HG02759 (cell line): ENCODE data around the gene ABCB6.

Source experiments
- ATAC-seq: cut with Tn5 transposase; IDR thresholded peaks from one replicate; pipeline ENCODE4 v1.9.1; 2021; ENCODE audit warnings: mild to moderate bottlenecking, moderate library complexity; ENCODE audit not compliant: unreplicated experiment

The ABCB6 gene

GRCh38 chr2:219186754-219187456 lies 31.9 kb downstream of the ABCB6 start:
- no peak for ATAC-seq

- no peak for ATAC-seq
Observed at GRCh38 chr2:219184121-219184520, 34.6 kb downstream of the ABCB6 start.

DNA sequence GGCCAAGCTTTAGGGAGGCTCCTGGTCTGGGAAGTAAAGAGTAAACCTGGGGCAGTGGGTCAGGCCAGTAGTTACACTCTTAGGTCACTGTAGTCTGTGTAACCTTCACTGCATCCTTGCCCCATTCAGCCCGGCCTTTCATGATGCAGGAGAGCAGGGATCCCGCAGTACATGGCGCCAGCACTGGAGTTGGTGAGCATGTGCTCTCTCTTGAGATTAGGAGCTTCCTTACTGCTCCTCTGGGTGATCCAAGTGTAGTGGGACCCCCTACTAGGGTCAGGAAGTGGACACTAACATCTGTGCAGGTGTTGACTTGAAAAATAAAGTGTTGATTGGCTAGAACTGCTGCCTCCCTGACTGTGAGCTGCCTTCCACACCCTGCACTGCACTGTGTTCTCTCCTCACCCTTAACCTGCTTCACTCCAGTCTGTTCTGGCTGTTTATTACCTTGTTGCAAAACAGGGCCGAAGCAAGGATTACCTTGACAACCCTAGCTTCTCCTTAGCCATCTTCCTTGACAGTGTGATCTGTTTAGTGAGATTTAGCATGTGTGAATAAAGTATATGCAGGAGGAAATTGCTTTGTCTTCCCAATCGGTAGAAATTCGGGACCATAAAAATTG lies 35.5 kb downstream of the ABCB6 start:
- ATAC-seq = no peak

DNA sequence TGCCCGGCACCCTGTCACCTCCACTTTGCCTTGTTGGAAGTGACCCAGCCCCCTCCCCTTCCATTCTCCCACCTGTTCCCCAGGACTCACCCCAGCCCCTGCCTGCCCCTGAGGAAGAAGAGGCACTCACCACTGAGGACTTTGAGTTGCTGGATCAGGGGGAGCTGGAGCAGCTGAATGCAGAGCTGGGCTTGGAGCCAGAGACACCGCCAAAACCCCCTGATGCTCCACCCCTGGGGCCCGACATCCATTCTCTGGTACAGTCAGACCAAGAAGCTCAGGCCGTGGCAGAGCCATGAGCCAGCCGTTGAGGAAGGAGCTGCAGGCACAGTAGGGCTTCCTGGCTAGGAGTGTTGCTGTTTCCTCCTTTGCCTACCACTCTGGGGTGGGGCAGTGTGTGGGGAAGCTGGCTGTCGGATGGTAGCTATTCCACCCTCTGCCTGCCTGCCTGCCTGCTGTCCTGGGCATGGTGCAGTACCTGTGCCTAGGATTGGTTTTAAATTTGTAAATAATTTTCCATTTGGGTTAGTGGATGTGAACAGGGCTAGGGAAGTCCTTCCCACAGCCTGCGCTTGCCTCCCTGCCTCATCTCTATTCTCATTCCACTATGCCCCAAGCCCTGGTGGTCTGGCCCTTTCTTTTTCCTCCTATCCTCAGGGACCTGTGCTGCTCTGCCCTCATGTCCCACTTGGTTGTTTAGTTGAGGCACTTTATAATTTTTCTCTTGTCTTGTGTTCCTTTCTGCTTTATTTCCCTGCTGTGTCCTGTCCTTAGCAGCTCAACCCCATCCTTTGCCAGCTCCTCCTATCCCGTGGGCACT lies 36.2 kb downstream of the ABCB6 start:
- ATAC-seq = no peak

DNA sequence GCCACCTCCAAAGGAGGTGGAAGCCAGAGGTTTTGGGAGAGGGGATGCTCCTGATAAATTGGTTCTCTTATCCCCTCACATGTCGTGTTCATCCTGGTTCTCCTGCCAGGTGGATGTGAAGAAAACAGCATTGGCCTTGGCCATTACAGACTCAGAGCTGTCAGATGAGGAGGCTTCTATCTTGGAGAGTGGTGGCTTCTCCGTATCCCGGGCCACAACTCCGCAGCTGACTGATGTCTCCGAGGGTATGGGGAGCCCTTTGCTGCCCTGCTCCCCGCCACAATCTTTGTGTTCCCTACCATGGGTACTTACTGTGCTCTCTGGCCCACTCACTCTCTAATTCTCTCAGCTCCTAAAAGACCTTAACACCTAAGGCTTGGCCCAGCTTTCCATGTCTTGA lies 37.2 kb downstream of the ABCB6 start:
- ATAC-seq = no peak

DNA sequence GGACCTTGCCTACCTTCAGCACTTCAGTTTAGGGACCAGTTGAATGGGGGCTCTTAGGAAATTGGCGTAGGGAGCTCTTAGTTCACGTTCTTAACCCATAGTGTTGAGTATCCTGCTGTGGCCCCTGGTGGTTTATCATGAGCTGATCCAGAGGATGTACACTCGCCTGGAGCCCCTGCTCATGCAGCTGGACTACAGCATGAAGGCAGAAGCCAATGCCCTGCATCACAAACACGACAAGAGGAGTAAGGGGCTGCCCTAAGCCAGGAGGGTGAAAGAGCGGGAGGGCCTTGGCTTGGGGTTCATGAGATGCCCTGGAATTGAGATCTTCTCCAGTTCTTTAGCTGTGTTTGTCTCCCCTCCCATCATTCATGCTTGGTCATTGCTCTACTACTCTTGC lies 37.8 kb downstream of the ABCB6 start:
- no peak for ATAC-seq

GRCh38 chr2:219179601-219180465 lies 38.9 kb downstream of the ABCB6 start:
- no peak for ATAC-seq

DNA sequence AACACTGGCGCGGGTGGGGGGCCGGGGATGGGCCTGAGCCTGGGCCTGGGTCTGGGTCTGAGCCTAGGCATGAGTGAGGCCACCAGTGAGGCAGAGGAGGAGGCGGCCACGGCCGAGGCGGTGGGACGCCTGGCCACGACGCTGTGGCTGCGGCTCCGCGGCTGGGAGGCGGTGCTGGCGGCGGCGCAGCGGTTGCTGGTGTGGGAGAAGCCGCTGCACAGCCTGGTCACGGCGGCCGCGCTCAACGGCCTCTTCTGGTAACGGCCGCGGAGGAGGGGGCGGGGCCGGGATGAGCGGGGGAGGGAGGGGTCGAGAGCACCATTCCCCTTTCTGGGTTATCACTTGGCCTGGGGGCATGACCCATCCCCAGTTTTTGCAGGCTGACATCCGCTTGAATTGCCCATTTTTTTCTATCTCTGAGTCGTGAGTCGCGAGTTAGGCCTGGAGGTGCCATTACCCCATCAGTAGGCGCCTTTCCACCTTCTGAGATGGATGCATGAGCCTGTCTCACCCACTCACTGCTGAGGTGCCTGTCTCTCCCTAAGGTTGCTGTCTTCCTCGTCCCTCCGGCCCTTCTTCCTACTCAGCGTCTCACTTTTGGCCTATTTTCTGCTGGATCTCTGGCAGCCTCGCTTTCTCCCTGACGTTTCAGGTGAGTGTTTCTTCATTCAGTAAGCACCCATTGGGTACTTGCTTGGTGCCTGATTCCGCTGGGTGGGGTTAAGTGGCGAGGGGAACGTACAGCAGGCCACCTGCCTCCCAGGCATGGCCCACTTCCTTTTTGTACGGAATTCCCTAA lies 40.2 kb downstream of the ABCB6 start:
- peak; percentile 15 for ATAC-seq

GRCh38 chr2:219177552-219178376 lies 41.0 kb downstream of the ABCB6 start, which contains the start of gene RETREG2:
TSS of gene RETREG2 (plus strand) at chr2:219178275. CDS start at chr2:219178353, 78 bp downstream.
- peak; percentile 55 for ATAC-seq

DNA sequence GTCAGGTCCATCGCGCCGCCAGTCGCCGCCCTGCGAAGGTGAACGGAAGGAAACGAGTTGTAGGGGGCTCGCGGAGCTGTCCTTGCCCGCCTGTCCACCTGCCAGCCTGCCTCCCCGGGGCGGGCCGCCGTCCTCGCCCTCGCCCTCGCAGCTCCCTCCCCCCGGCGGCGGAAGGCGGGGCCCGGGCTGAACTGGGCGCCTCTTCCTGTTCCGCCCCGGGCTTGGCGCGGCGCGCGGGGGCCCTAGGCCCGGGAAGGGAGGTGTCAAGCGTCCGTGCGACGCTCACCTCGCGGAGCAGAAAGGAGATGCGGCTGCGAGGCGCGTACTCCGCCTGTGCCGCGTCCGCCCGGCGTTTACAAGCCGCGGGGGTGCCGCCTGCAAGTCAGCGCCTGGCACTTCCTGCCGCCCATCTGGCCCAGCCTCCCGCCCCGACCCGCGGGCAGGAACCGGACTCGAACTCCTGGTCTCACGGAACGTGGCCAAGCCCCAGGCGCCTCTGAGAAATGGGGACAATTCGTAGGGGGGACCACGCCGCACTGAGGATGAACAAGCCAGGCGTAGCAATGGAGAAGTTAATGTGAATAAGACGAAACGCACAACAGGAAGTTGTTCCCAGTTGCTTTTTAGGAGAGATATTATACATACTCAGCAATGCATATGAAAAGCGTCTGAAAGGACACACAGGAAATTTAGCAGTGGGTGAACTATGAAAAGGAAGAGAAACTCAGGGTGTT lies 41.8 kb downstream of the ABCB6 start, which contains the start of gene CNPPD1:
CNPPD1 (minus strand) TSS at position 108 of the 734 bp plus-strand sequence; CDS start at position 11, 97 bp downstream.
- ATAC-seq = peak; percentile 70

DNA sequence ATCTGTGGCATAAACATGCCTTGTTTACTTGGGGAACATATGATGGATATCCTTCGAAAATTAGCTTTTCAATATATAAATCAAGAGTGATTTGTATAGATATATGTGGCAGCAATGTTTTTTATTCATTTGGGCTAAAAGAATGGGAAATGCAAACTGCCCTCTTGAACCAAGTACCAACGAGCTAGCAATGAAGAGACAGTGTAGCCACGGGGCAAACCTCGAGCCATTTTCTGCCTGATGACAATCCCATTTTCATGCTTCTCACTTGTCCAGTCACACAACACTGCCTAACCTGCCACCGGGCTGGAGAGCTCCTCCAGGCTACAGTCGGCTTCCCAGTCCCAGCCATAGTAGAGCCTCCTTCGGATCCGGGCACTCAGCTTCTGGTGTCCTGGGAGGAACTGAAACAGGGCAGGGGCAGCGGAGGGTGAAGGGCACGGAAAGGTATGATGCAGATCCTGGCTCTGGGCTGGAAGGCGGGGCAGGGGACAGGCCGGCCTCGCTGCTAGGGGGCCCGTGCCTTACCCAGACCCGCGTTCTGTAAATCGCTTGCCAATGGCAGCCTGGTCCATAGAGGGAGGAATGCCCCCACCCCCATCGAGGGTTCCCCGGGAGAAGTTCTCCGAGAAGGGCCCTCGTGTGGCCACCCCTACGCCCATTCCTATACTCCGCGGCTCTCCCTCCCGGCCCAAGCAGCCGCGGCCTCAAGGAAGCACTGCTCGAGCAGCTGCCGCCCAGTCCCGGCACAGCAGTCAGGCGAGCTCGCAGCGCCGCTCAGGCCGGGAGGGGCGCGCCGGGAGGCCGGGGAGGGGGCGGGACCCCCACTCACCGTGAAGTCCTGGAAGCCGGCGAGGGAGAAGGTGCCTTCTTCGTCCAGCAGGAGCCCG lies 42.6 kb downstream of the ABCB6 start:
- peak; percentile 28 for ATAC-seq

- ATAC-seq = no peak
Observed at GRCh38 chr2:219175486-219175885, 43.3 kb downstream of the ABCB6 start.

- ATAC-seq = no peak
Observed at GRCh38 chr2:219174801-219175200, 44.0 kb downstream of the ABCB6 start.

DNA sequence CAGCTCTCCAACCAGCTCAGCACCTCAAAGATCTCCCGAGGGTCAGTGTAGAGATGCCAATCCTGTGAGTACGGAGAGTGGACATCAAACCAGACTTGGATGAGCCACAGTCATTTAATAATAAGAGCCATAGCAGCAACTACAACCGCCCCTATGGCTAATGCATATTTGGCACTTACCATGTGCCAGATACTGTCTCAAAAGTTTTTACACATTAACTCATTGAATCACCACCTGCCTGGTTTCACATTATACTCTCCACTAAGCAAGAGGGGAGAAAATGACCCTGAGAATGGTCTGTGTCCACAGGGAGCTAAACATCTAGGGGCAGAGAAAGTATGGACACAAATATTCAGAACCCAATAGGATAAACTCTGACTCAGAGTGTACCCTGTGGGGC lies 44.6 kb downstream of the ABCB6 start:
- no peak for ATAC-seq

DNA sequence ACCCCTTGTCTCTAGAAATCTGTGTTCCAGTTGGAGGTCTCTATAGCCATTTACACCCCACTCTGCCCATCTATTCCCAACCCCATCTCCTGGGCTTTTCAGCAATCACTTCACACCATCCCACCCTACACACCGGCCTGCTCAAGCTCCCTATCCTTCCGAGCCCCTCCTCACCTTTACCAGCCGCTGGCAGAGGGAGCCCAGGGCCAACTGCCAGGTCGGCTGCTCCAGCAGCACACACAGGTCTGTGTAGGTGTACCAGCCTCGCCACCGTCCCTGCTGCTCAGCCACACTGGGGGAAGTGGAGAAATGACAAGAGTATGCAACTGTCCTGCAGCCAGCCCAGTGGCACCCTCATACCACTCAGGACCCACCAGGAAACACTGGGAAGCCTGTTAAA lies 45.6 kb downstream of the ABCB6 start:
- ATAC-seq = no peak

DNA sequence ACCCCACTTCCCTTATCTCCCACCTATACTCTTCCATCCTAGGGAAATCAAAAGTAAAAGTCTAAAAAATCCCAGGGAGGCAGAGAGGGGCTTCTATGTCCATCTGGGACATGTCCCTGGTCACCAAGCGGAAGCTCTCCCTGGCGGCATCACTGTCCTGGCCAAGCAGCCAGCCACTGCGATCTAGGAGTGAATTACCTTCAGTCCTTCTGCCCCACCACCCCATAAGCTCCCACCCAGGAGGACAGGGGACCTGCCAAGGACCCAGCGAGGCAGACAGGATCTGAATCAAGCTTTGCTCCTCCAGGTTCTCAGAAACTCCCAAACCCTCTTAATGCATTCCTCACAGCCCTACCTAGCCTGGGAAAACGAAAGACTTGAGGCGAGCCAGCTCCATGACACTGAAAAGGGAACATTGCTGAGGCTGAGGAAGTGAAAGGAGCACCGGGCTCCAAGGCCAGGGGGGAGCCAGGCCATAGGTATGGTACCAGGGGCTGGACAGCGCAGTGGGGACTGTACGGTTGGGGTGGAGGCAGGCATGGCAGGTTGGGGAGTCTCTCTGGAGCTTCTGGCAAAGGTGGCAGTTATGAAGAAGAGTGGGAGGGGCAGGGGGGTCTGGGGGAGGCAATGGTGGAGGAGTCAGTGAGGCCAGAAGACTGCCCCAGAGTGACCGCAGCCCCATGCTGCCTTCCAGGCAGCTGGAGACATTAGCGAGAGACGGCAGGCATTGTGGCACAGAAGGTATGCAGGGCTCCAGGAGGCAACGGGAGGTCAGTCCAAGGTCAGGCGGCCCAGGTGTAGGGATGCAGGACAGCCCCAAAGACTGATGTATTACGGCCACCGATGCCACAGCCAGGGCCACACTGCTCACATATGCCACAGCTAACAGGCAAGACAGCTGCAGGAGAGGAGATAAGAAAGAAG lies 46.3 kb downstream of the ABCB6 start:
- ATAC-seq = no peak
